ENCODE measurements around the gene PRR30.
"Not testable (repeated sequence)": the region's sequence is repeated elsewhere in the genome, so short reads cannot be mapped to it uniquely, and the experiment has no call there.

The PRR30 gene

DNA sequence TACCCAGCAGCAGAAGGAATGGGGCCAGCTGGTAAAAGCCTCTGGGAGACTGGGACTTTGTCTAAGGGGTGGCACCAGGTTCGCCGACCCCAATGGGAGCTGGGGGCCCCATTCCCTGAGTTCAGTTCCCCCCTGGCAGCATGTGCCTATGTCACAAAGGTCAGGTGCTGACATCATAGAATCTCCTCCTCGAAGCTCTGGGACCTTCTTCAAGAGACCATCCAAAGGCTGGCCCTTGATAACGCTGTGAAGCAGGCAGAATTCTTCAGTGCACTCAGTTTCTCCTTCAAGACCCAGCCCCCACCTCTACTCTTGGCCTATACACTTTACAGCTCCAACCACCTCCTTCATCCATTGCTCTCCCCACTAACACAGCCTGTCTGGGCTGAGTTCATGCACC is at the start of gene PRR30:
PRR30 (minus strand) TSS at position 101 of the 400 bp plus-strand sequence. CDS start 1,081 bp downstream, outside the sequence.
- no peak for DNase-seq

DNA sequence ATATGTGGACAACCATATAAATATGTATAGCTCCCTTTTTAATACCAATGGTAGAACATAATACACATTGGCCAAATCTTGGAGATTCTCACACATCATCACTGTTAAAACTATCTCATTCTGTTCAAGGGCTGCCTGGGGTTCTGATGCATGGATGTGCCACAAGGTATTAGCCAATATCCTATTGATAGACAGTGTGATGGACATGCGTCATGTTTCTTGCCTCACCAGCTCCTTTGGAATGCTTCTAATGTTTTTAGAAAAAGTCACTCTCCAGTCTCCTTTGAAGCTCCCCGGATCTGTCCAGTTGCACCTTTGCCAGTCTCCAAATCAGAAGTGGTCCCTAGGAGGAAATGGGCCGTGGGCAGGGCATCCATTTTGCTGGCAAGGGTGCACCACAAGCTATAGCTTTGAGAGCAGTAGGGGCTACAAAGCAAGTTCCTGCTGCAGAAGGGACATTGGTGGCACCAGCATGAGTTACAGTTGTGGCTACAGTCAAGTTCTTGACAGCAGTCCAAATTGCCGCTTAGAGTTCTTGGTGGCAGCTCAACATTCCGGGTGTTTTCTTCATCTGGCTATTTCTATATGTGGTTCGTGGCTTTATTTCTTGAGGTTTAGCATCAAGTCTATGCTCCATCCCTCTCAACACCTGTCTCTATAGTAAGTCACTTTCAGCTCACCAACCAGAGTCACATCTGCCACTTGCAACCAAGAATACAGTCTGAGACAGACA is 47.6 kb upstream of the PRR30 start:
- DNase-seq: no peak

DNA sequence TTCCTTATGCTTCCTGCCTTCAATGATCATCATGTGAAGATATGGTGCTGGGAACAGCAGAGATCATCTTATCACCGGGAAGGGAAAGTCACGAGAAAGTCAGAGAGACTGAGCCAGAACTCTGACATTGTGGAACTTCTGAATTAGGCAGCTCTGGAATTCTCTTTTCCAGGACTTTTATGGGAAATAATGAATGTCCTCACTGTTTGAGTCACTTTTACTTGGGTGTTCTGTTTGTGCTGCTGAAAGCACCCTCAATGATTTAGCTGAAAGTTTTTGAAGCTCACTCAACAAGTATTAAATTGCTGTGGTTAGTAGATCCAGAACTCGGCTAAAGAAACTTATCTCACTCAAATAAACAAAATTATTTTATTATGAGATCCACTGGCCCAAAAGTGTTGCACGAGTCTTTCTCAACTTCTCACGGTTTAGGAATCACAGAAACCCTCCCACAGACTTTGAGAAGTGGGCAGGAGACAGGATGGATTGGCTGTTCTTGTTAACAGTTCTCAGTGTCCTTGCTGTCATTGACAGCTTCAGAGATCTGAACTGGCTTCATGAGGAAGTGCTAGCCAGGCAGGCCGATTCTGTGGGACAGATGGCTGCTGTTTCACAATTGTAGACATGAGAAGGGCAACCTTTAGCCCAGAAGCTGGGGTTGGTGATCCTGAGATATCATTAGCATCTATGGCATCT is 46.3 kb upstream of the PRR30 start:
- DNase-seq: no peak

DNA sequence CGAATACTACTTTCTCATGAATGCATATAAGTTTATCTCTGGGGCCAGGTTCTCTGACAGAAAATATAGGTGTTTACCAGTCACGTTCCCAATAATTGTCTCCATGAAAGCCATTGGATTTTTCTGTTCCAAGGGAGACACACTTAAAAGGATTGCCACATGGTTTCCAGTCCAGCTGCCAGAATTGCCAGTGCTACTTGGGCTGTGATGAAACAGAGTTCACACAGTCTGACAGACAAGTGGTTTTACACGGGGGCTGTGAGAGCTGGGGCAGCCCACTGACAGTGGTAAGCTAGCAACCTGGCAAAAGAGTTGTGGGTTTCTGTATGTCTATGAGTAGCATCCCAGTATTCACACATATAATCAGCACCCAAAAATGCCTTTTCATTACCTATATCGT is 44.9 kb upstream of the PRR30 start:
- DNase-seq: no peak

DNA sequence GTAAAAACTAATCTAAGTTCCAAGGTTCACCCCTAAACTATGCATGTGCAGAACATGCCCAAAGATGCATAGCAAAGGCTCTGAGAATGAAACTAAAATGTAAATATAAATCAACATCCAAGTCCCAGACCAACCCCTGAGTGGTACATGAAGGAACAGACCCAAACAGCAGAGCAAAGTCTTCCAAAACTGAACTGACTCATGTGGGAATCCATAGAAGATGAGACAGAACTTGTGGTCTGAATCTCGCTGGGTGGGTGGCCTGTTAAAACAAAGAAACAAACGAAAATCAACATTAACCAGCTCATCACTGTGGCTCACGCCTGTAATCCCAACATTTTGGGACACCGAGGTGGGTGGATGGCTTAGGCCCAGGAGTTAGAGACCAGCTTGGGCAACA is 43.1 kb upstream of the PRR30 start:
- DNase-seq: no peak

DNA sequence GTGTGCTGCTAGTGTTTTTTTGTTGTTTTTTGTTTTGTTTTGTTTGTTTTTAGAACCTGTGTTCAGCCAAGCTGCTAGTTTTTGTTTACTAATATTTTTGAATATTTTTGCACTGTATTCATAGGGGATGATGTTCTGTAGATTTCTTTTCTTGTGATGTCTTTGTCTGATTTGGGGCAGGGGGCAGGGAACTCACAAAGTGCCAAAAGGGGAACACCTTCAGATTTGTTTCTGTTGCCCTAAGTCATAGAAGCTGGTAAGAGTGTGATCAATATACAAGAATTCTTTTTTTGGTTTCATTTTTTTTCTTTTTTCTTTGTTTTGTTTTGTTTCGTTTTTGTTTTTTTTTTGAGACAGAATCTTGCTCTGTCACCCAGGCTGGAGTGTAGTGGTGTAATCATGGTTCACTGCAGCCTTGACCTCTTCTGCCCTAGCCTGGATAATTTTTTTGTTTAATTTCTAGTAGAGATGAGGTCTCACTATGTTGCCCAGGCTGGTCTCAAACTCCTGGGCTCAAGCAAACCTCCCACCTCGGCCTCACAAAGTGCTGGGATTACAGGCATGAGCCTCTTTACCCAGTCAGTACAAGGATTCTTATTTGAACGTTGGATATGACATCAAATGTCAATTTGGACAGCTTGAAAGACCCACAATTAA is 40.3 kb upstream of the PRR30 start:
- no peak for DNase-seq

DNA sequence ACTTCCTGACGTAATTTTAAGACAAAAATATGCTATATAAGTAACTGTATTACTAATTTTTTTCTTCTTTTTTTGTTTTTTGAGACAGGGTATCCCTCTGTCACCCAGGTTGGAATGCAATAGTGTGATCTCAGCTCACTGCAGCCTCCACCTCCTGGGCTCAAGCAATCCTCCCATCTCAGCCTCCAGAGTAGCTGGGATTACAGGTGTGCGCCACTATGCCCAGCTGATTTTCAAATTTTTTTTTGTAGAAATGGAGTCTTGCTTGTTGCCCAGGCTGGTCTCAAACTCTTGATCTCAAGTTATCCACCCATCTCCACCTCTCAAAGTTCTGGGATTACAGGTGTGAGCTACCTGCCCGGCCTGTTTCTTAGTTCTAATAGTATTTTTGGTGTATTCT is 39.3 kb upstream of the PRR30 start:
- DNase-seq: no peak

DNA sequence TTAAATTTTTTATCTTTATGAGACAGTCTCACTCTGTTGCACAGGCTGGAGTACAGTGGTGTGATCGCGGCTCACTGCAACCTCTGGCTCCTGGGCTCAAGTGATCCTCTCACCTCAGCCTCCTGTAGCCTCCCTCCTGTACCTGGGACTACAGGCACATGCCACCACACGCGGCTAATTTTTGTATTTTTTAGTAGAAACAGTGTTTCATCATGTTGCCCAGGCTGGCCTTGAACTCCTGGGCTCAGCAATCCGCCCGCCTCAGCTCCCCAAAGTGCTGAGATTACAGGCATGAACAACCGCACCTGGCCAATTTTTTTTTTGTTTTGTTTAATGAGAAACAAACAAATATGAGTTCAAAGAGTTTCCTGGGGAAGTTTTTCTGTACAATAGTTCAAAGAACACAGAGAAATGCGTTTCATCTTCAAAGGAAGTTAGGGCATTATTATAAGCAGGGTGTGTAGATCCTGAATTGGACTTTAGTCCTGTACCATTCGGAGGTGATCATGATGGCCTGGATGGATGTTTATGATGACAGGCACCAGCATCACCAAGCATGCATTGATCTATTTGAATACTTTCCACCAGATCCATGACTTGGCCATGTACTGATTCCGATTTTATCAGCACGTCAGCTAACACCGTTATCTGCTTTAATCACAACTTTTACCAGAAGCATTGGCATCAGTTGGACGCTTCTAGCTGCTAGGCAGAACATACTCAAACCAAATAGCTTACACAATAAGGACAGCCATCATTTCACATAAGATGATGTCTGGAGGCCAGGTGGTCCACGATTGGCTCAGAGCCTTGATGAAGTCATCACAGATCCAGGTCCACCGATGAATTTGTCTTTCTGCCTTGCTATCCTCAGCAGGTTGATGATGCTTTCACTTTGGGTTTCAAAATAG is 38.5 kb upstream of the PRR30 start:
- DNase-seq: no peak

DNA sequence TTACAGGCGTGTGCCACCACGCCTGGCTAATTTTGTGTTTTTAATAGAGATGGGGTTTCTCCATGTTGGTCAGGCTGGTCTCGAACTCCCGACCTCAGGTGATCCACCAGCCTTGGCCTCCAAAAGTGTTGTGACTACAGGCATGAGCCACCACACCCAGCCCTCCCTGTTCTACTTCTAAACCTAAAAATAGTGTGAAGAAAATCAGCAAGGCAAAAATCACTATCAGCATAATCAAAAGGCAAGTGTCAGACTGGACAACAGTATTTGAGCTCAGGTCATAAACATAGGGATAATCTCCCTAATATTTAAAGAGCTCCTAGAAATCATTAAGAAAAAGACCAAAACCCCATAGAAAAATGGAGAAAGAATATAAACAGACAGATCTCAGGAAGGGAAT is 36.6 kb upstream of the PRR30 start:
- DNase-seq: not testable (repeated sequence)

DNA sequence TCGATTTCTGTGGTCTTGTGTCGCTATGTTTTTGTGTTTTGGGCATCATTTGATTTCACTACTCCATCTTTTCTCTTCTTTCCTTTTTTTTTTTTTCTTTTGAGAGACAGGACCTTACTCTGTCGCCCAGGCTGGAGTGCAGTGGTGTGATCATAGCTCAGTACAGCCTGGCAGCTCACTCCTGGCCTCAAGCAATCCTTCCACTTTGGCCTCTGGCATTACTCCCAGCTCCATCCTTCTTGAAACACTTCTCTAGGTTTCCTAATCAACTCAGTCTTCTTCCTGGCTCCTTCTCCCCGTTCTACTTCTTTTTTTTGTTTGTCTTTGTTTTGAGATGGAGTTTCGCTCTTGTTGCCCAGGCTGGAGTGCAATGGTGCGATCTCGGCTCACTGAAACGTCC is 36.1 kb upstream of the PRR30 start:
- DNase-seq: no peak

DNA sequence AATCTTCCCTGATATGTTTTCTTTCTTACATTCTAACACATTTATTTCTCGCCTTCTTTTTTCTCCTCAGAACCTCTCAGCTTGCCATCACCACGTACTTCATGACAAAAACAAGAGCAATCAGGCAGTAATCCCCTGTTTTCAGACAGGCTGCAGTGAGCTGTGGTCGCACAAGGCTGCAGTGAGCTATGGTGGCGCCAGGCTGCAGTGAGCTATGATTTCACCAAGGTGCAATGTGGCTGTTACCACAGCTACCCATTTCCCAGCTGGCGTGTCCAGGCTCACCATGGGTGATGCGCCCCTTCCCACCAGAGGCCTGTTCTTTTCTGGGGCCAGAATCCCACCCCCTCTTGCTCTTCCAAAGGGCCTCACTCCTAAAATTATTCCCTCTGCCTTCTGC is 35.4 kb upstream of the PRR30 start:
- DNase-seq: no peak

DNA sequence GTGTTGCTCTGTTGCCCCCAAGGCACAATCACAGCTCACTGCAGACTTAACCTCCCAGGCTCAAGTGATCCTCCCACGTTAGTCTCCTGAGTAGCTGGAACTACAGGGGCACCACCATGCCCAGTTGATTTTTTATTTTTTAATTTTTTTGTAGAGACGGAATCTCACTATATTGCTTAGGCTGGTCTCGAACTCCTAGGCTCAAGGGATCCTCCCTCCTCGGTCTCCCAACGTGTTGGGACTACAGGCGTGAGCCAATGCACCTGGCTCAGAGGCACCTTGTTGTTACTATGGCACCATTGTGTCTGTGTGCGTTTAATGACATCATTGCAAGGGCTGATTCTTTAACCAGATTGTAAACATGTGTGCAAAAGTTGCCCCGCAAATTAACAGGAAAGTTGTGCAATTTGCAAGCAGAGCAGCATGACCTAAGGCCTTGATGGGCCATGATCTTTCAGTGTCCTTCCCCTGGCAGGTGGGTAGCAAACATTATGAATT is 32.2 kb upstream of the PRR30 start:
- no peak for DNase-seq

DNA sequence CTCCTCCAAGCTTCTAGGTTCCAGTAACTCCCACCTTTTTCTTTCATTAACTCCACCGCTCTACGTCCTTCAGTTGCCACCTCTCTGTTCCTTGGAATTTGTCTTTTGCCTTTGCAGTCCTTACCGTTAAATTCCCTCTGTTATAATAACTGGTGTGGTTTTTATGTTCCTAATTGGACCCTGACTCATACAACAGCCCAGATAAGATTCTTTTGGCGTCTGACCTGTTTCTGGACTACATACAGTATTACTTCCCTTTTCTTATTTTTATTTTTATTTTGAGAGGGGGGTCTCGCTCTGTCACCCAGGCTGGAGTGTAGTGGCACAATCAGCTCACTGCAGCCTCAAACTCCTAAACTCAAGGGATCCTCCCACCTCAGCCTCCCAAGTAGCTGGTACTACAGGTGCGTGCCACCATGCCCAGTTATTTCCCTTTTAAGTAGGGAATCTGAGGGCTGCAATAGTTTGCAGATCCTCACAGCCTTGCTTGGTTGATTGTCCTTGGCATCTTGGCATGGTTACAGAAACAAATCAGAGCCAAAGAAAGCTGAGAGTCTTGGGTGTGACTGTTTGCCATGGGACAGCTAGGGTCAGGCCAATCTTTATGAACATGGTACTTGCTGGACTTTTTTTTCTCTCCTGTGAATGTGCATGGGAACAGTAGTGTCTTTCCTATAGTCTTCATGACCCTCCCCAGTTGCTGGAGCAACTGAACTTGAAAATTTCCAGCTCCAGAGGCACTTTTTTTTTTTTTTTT is 31.5 kb upstream of the PRR30 start:
- no peak for DNase-seq

DNA sequence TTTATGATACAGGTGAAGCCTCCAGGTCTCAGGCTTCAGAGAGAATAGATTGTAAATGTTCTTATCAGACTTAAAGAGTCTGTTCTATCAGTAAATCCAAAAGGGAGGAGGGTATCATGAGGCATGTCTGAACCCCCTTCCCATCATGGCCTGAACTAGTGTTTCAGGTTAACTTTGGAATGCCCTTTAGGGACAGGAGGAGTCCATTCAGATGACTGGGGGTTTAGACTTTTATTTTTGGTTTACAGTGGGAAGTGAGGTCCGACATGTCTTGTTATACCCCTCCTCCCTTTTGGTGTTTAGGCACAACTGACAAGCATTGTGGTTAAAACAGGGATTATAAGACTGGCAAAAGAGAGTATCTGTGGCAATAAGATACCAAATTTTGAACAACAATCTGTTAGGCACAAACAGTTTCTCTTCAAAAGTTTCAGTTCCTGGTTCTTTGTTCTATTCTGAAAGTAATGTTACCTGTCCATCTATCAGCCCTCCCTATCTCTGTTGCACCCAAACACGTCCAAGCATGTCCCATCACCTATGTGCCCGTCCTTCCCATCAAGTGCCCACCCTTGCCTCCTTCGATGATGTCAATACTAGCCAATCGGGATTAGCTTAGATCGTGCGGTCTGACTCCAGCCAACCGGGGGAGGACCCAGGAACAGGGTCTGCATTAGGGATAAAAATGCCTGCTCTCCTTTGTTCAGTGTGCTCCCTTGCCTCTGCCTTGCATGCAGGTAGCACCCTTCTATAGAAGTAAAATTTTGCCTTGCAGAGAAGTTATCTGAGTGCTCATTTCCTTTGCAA is 26.0 kb upstream of the PRR30 start:
- no peak for DNase-seq

DNA sequence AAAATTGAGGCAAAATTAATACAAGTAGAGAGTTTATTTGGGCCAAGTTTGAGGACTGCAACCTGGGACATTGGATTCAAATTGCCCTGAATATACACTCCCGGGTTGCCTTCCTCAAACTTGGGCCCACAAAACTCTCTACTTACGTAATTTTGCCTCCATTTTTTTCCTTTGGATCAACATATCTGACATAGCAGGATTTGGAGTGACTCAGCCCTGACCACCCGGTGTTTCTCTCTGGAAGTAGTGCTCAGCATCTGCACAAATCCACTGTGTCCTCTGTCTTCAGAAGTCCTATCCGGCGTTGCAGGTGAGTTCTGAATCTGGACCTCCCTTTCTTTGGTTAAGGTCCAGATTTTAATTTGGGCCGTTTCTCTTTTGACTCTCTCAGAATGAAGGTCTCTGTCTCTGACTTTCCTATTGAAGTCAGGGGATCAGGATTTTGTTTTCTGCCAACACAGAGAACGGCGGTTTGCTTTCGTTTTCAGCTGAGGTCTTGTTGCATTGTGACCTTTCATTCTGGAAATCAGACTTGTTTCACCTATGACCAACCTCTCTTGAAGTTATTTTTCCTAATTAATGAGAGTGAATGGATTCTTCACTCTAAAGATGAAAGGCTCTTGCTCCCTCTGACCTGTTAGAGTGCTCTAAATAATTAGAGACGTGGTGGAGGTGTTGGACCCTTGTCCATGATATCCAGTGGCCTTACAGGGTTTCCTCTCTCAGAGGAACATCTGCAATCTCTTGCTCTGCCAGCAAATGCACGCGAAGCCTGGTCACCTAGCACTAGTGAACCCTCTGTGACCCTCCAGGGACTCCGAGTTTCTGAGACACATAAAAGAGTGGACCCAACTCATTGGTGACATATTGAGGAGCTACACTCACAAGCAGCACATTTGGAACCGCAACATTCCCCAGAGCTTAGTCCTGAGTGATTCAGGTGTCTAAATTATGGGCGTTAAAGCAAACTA is 23.2 kb upstream of the PRR30 start:
- no peak for DNase-seq

DNA sequence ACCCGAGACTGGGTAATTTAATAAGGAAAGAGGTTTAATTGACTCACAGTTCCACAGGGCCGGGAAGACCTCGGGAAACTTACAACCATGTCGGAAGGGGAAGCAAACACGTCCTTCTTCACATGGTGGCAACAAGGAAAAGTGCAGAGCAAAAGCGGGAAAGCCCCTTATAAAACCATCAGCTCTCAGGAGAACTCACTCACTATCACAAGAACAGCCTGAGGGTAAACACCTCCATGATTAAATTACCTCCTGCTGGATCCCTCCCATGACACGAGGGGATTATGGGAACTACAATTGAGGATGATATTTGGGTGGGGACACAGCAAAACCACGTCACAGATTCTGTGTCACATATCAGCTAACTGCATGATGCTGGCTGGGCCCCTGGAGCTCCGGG is 21.0 kb upstream of the PRR30 start:
- DNase-seq: no peak

DNA sequence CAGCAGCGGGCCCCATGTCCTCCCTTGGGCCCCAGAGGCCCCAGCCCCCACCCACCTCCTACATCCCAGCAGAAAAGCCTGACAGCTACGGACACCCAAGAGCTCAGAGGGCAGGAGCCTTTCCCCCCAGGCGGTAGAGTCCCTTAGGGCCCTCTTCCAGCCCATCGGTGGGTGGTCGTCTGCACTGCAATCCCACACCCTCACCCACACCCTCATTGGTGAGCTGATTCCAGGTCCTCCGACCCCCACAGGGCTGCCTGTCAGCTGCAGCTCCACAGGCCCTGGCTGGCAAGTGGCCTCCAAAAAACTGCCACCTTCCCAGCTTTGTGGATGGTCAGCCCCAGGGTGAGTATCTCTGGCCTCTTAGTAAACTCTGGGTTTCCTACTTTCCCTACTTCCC is 20.1 kb upstream of the PRR30 start:
- DNase-seq: no peak

DNA sequence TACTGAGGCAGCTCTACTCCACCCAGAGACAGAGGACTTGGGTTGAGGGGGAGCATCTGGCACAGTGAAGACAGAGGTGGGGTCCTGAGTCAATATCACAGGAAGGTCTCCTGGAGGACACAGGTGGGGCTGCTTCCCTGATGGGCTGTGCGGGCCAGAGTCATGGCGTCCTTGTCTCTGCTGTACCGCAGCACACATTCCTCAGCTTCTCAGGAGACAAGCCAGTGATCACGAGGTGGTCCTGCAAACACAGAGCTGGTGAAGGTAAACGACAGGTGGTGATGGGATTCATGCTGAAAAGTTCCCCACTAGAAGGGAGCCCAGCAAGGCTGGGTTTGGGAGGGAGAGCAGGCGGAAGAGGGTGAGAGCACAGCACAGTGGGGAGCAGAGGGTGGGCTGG is 19.3 kb upstream of the PRR30 start:
- no peak for DNase-seq

DNA sequence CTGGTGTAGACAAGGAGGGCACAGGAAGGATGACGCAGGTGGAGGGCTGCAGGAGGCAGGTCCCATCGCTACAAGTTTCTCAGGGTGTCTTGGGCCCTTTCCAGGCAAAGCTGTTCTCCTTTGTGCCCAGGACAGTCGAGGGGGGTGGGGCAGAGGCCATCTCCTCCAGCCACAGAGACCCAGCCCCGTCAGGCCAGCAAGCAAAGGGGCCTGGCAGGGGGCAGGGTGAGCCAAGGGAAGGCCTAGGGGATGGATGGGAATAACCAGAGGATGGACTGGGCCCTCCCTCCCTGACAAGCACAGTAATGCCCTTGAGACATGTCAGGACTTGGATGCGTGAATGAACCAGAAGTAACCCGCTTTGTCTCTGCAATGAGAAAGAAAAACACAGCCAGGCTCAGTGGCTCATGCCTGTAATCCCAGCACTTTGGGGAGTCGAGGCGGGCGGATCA is 15.9 kb upstream of the PRR30 start:
- no peak for DNase-seq

DNA sequence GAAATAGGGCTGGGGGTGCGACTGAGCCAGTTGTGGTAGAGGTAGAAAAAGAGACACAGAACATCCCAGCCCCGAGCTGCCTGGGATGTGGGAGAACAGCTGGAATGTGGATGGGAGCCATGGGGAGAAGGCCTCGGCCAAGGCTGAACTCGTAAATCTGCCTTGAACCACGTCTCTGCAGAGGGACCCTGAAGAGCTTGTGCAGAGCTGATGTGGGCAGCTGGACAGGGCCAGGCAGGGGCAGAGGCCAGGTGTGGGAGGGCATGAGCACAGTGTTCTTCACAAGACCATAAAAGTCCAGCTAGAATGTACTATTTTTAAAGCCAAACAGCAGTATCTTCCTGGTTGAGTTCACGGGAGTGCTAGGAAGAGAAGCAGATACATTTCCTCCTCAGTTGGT is 15.3 kb upstream of the PRR30 start:
- DNase-seq: no peak
